ENCODE results near the gene CPNE9. TPM values are rescaled to one million over a fixed set of nuclear protein-coding genes. Genes with fewer than 3 reads are reported as not detected.

Gene CPNE9
- total RNA-seq, 1 donor from 2014 or later, result not detected

DNA sequence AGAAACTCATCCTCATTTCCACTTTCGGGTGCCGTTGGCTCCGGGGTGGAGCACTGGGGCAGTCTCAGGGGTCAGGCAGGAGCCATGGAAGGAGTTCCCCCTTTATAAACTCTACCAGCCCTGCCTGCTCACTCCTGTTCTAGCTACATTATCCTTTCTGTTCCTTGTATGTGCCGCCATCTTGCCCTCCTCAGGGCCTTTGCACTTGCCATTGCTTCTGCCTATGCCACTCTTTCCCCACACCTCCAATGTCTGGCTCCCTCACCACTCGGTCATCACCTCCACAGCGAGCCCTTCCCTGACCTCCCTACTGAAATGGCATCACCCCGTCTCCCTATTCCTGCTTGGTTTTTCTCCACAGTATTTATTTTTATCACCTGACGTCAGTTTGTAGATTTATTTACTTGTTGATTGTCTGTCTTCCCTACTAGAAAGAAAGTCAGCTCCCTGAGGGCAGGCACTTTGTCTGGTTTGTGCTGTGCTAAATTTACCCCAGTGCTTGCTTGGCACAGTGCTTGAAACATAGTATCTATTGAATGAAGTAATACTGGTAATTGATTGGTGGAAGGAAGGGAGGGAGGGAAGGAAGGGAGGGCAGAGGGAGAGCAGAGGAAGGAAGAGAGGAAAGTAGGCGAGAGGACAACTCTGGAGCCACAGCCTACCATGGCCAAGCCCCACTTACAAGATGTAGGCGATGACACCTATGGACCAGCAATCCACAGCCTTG, 57.3 kb downstream of the CPNE9 start:
- H3K4me3 ChIP-seq (ENCODE audit: low read depth, low read length), result no peak overlapping the region
- no peak for DNase-seq (ENCODE audit: low read depth)
- H3K27me3 ChIP-seq (ENCODE audit: control insufficient read depth, insufficient read depth, low read length), result no peaks in the 10 kb centered on the region
- TF ChIP-seq CTCF (IDR thresholded peaks at IDR 0.05; ENCODE audit: insufficient read depth, low read length, poor library complexity, severe bottlenecking), result no peak
- H3K36me3 ChIP-seq (ENCODE audit: control insufficient read depth, insufficient read depth, low read length), result no peaks in the 10 kb centered on the region

DNA sequence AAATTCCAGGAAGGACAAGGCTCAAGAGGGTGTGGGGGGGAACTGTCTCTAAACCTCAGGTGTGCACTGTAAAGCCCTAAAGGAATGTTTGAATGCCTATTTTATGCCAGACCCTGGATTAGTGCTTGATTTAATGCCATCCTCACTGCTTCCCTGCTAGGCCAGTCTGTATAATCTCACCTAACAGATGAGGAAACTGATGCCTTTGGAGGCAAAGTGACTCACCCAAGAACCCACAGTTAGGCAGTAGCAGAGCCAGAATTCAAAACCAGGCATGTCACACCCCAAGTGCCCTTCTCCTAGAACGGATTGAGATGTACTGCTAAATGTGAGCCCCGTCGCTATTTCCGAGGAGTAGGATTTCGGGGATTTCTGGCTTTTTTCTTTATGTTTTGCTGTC, 58.3 kb downstream of the CPNE9 start:
- Histone ChIP-seq H3K36me3 (ENCODE audit: control insufficient read depth, insufficient read depth, low read length) (no peaks in the 10 kb centered on the region), H3K27me3 (ENCODE audit: control insufficient read depth, insufficient read depth, low read length) (no peaks in the 10 kb centered on the region), H3K4me3 (ENCODE audit: low read depth, low read length) (no peak overlapping the region)
- no peak for TF ChIP-seq CTCF (IDR thresholded peaks at IDR 0.05; ENCODE audit: insufficient read depth, low read length, poor library complexity, severe bottlenecking)
- DNase-seq (ENCODE audit: low read depth), result no peak

DNA sequence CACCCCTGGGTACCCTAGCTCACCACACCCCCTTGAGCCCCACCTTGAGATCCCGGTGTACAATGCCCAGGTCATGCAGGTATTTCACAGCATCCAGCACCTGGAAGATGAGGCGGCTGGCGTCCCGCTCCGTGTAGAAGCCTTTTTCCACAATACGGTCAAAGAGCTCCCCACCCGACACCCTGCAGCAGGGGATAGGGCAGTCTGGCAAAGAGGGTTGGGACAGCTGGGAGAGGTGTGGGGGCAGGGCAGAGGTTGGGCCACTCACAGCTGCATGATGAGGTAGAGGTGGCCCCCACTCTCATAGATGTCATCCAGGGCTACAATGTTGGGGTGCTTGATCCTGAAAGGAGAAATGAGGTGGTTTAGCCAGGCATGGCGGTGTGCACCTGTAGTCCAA, 59.2 kb downstream of the CPNE9 start:
- TF ChIP-seq CTCF (IDR thresholded peaks at IDR 0.05; ENCODE audit: insufficient read depth, low read length, poor library complexity, severe bottlenecking), result no peak
- H3K4me3 ChIP-seq (ENCODE audit: low read depth, low read length), result no peak overlapping the region
- no peak for DNase-seq (ENCODE audit: low read depth)
- no peaks in the 10 kb centered on the region for H3K27me3 ChIP-seq (ENCODE audit: control insufficient read depth, insufficient read depth, low read length)
- H3K36me3 ChIP-seq (ENCODE audit: control insufficient read depth, insufficient read depth, low read length), result no peaks in the 10 kb centered on the region

GRCh38 chr3:9765865-9766264, 62.2 kb downstream of the CPNE9 start:
- no peaks in the 10 kb centered on the region for H3K36me3 ChIP-seq (ENCODE audit: control insufficient read depth, insufficient read depth, low read length)
- no peak for DNase-seq (ENCODE audit: low read depth)
- TF ChIP-seq CTCF (IDR thresholded peaks at IDR 0.05; ENCODE audit: insufficient read depth, low read length, poor library complexity, severe bottlenecking), result no peak
- H3K27me3 ChIP-seq (ENCODE audit: control insufficient read depth, insufficient read depth, low read length), result no peaks in the 10 kb centered on the region
- H3K4me3 ChIP-seq (ENCODE audit: low read depth, low read length), result no peak overlapping the region

- DNase-seq (ENCODE audit: low read depth), result no peak
- Histone ChIP-seq H3K27me3 (ENCODE audit: control insufficient read depth, insufficient read depth, low read length) (no peaks in the 10 kb centered on the region), H3K4me3 (ENCODE audit: low read depth, low read length) (no peak overlapping the region), H3K36me3 (ENCODE audit: control insufficient read depth, insufficient read depth, low read length) (no peaks in the 10 kb centered on the region)
- TF ChIP-seq CTCF (IDR thresholded peaks at IDR 0.05; ENCODE audit: insufficient read depth, low read length, poor library complexity, severe bottlenecking), result no peak
Measured at GRCh38 chr3:9767418-9767817, 63.8 kb downstream of the CPNE9 start.

Measured in kidney epithelial cell (primary cell).